H9 (cell line): ENCODE measurements around the gene SV2A. TPM values are rescaled to one million over a fixed set of nuclear protein-coding genes. Genes with fewer than 3 reads are reported as not detected.
A peak's percentile ranks its signal among the peaks of the same experiment; 100 is the strongest.

Experiments used
- DNase-seq: peaks from one replicate; pipeline ENCODE4 v3.0.0-alpha.2; 2017
- H2AFZ ChIP-seq: one replicate; pipeline ENCODE4 v1.6.1; 2013; ENCODE audit warnings: mild to moderate bottlenecking, low read length, control low read depth, moderate library complexity
- H2AK5ac ChIP-seq: 2 replicates; pipeline ENCODE4 v1.6.1; 2013; ENCODE audit warnings: low read length, control low read depth, mixed read lengths; ENCODE audit not compliant: insufficient read length
- H2BK120ac ChIP-seq: one replicate; pipeline ENCODE4 v1.6.1; 2013; ENCODE audit warnings: low read depth, mild to moderate bottlenecking, low read length, control low read depth, inconsistent platforms; ENCODE audit not compliant: poor library complexity, severe bottlenecking
- H2BK12ac ChIP-seq: 2 replicates; pipeline ENCODE4 v1.6.1; 2013; ENCODE audit warnings: low read length, control low read depth, mixed read lengths, low read depth; ENCODE audit not compliant: insufficient read length
- H2BK15ac ChIP-seq: 2 replicates; pipeline ENCODE4 v1.6.1; 2013; ENCODE audit warnings: low read depth, low read length, control low read depth
- H2BK20ac ChIP-seq: one replicate; pipeline ENCODE4 v1.6.1; 2013; ENCODE audit warnings: low read depth, mild to moderate bottlenecking, low read length, control low read depth, inconsistent platforms; ENCODE audit not compliant: poor library complexity, severe bottlenecking
- H2BK5ac ChIP-seq: 2 replicates; pipeline ENCODE4 v1.6.1; 2013; ENCODE audit warnings: low read length, control low read depth, mixed read lengths; ENCODE audit not compliant: insufficient read length
- H3K14ac ChIP-seq: 2 replicates; pipeline ENCODE4 v1.6.1; 2013; ENCODE audit warnings: low read length, control low read depth; ENCODE audit not compliant: insufficient read depth
- H3K18ac ChIP-seq: 2 replicates; pipeline ENCODE4 v1.6.1; 2013; ENCODE audit warnings: low read depth, mild to moderate bottlenecking, mixed read lengths, low read length, control low read depth; ENCODE audit not compliant: insufficient read length
- H3K23ac ChIP-seq: 2 replicates; pipeline ENCODE4 v1.6.1; 2013; ENCODE audit warnings: low read length, control low read depth, mixed read lengths, low read depth; ENCODE audit not compliant: insufficient read length
- H3K23me2 ChIP-seq: 2 replicates; pipeline ENCODE4 v1.6.1; 2013; ENCODE audit warnings: low read depth, mild to moderate bottlenecking, mixed read lengths, low read length, control low read depth; ENCODE audit not compliant: insufficient read length, poor library complexity, severe bottlenecking
- H3K27ac ChIP-seq: 2 replicates; pipeline ENCODE4 v1.5.1; 2013; ENCODE audit warnings: low read length, control low read depth, mixed read lengths, low read depth; ENCODE audit not compliant: insufficient read length
- H3K27me3 ChIP-seq: 2 replicates; pipeline ENCODE4 v1.6.1; 2013; ENCODE audit warnings: low read length, control low read depth, inconsistent platforms; ENCODE audit not compliant: insufficient read depth
- H3K4ac ChIP-seq: 2 replicates; pipeline ENCODE4 v1.6.1; 2013; ENCODE audit warnings: low read depth, mild to moderate bottlenecking, control low read depth, inconsistent platforms, low read length, moderate library complexity
- H3K4me1 ChIP-seq: 2 replicates; pipeline ENCODE4 v1.6.1; 2013; ENCODE audit warnings: low read length, control low read depth, inconsistent platforms; ENCODE audit not compliant: insufficient read depth
- H3K4me2 ChIP-seq: 2 replicates; pipeline ENCODE4 v1.6.1; 2013; ENCODE audit warnings: low read length, control low read depth, mixed read lengths; ENCODE audit not compliant: insufficient read length, insufficient read depth
- H3K56ac ChIP-seq: 2 replicates; pipeline ENCODE4 v1.6.1; 2013; ENCODE audit warnings: low read depth, mild to moderate bottlenecking, mixed read lengths, low read length, control low read depth; ENCODE audit not compliant: insufficient read length
- H3K79me1 ChIP-seq: 2 replicates; pipeline ENCODE4 v1.6.1; 2013; ENCODE audit warnings: low read depth, mild to moderate bottlenecking, moderate library complexity, low read length, control low read depth, inconsistent platforms; ENCODE audit not compliant: insufficient read depth, poor library complexity, severe bottlenecking
- H3K79me2 ChIP-seq: 2 replicates; pipeline ENCODE4 v1.6.1; 2013; ENCODE audit warnings: low read length, control low read depth, inconsistent platforms; ENCODE audit not compliant: insufficient read depth
- H3K9ac ChIP-seq: 2 replicates; pipeline ENCODE4 v1.6.1; 2013; ENCODE audit warnings: low read length, control low read depth, mixed read lengths; ENCODE audit not compliant: insufficient read length; ENCODE audit errors: extremely low read depth
- H3K9me3 ChIP-seq: one replicate; pipeline ENCODE4 v1.6.1; 2013; ENCODE audit warnings: low read depth, low read length, inconsistent platforms; ENCODE audit not compliant: control insufficient read depth
- H3T11ph ChIP-seq: one replicate; pipeline ENCODE4 v1.6.1; 2013; ENCODE audit warnings: mild to moderate bottlenecking, low read length, control low read depth, inconsistent platforms
- H4K20me1 ChIP-seq: one replicate; pipeline ENCODE4 v1.6.1; 2013; ENCODE audit not compliant: control insufficient read depth, insufficient read length, insufficient read depth
- H4K5ac ChIP-seq: 2 replicates; pipeline ENCODE4 v1.6.1; 2013; ENCODE audit warnings: low read depth, mild to moderate bottlenecking, mixed read lengths, low read length, control low read depth; ENCODE audit not compliant: insufficient read length
- H4K8ac ChIP-seq: replicated peaks from 2 replicates; pipeline ENCODE4 v1.6.1; 2013; ENCODE audit warnings: low read length, control low read depth, mixed read lengths, low read depth; ENCODE audit not compliant: insufficient read length
- H4K91ac ChIP-seq: 2 replicates; pipeline ENCODE4 v1.6.1; 2013; ENCODE audit warnings: low read depth, mild to moderate bottlenecking, moderate library complexity, mixed read lengths, low read length, control low read depth; ENCODE audit not compliant: insufficient read length
- H3K27ac Mint-ChIP-seq, 3 experiments: 2 replicates in 2 of 3; 3 replicates in 1 of 3; pipeline ENCODE4 v1.8.0; 2020 to 2021; ENCODE audit warnings: mixed read lengths in 3 of 3, mild to moderate bottlenecking in 1 of 3, moderate library complexity in 1 of 3
- H3K27me3 Mint-ChIP-seq: 2 replicates; pipeline ENCODE4 v1.8.0; 2021; ENCODE audit warnings: low read depth, mild to moderate bottlenecking, moderate library complexity, mixed read lengths
- H3K36me3 Mint-ChIP-seq, 3 experiments: 2 replicates in 2 of 3; 3 replicates in 1 of 3; pipeline ENCODE4 v1.8.0; 2020 to 2021; ENCODE audit warnings: low read depth in 3 of 3, mixed read lengths in 3 of 3; ENCODE audit not compliant: insufficient read depth in 1 of 3
- H3K4me1 Mint-ChIP-seq, 2 experiments: 2 replicates each; pipeline ENCODE4 v1.8.0; 2020; ENCODE audit warnings: mixed read lengths in 2 of 2
- H3K4me3 Mint-ChIP-seq, 2 experiments: 2 replicates in 1 of 2; 3 replicates in 1 of 2; pipeline ENCODE4 v1.8.0; 2020 to 2021; ENCODE audit warnings: mild to moderate bottlenecking in 2 of 2, mixed read lengths in 2 of 2, moderate library complexity in 1 of 2
- H3K9me3 Mint-ChIP-seq, 2 experiments: 2 replicates in 1 of 2; 3 replicates in 1 of 2; pipeline ENCODE4 v1.8.0; 2020; ENCODE audit warnings: mild to moderate bottlenecking in 2 of 2, mixed read lengths in 2 of 2, moderate library complexity in 1 of 2
- WGBS: extraction: QIAGEN DNeasy Blood & Tissue Kit; methylation state at CpG from one replicate; pipeline ENCODE4 v1.1.7; 2013; ENCODE audit warnings: missing lambda C conversion rate, low lambda C conversion rate, mixed read lengths; ENCODE audit not compliant: insufficient read length; ENCODE audit errors: extremely low coverage; 5-methylcytosine and 5-hydroxymethylcytosine counted together
- total RNA-seq: library from RNA; stranded (reverse); gene quantifications from 2 replicates; pipeline ENCODE4 v1.2.1, GENCODE V29; 2021
- TF ChIP-seq, protein P1 (sequence below): fragments of 200-600 bp; sonication (generic); conservative IDR thresholded peaks from 3 replicates; pipeline ENCODE4 v1.8.0; 2021; ENCODE audit warnings: antibody characterized with exemption, mild to moderate bottlenecking

Gene SV2A
- total RNA-seq, 1 experiment from 2014 or later = 42.4 TPM

DNA sequence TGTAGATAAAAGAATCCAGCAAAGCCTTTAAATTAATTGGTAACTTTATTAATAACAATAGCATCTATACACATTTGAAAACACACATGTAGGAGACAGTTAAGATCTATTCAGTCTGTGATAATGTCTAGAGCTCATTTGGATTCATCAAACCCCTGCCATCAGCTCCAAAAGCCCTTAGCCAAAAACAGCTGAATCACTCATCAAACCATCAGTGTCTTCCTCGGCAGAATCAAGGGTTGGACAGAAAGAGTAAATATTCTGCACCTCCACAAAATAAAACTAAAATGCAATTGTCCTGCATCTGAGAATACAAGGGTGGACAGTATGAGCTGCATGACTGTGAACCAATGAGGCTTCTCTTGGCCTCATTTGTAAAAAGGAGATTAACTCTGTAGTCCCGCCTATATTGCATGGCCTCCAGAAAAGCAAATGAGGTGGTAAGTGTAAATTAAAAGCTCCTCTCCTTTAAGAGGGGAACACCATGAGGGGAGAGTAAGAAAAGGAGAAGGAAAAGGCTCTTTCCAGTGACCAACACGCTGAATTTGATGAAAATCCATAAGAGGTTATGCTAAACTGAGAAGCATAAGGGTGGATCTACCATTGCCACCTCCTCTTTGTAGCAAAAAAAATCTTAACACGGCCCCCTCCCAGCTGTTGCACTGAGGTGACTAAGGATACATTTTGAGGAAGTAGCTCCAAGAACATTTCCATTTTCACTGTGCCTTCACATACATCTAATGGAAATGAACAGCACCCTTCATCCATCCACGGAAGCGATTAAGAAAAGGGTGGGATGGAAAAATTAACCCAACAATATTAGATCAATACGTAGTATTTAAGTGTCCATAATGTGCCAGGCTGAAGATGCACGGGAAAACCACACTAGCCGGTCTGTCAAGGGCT is 33.0 kb downstream of the SV2A start:
- Histone ChIP-seq H2BK12ac (no peak overlapping the region), H3K27ac (peak overlapping the region; percentile 87), H3K9ac (peak overlapping the region; percentile 95), H3K18ac (peak overlapping the region; percentile 51), H2BK15ac (no peak overlapping the region), H3K14ac (no peak overlapping the region), H3K4me1 (peaks cover 3% of the 10 kb centered on the region; the same call in 1 of the 2 replicates), H3K4ac (no peak overlapping the region), H3K23ac (no peak overlapping the region), H4K5ac (no peak overlapping the region), H3K79me2 (no peaks in the 10 kb centered on the region), H3K23me2 (peaks cover 24% of the 10 kb centered on the region), H3K4me2 (peak overlapping the region; percentile 100), H4K8ac (no peak overlapping the region), H3K56ac (no peak overlapping the region), H4K20me1 (no peaks in the 10 kb centered on the region), H2BK20ac (no peak overlapping the region), H4K91ac (no peak overlapping the region), H2AFZ (no peak overlapping the region), H2BK120ac (no peak overlapping the region), H3T11ph (no peak overlapping the region), H3K27me3 (no peaks in the 10 kb centered on the region), H2BK5ac (no peak overlapping the region), H3K79me1 (no peaks in the 10 kb centered on the region), H3K9me3 (no peaks in the 10 kb centered on the region), H2AK5ac (no peak overlapping the region)
- H3K27ac Mint-ChIP-seq = no peak overlapping the region
- no peak overlapping the region for H3K4me3 Mint-ChIP-seq
- no peaks in the 10 kb centered on the region for H3K9me3 Mint-ChIP-seq
- no CpG with 5 or more reads among the region's 9 CpGs for WGBS
- H3K36me3 Mint-ChIP-seq = no peaks in the 10 kb centered on the region
- H3K27me3 Mint-ChIP-seq = no peaks in the 10 kb centered on the region
- H3K4me1 Mint-ChIP-seq = peaks cover 2 to 5% of the 10 kb centered on the region in 2 experiments; a peak in 3 of 4 replicates
- DNase-seq = no peak
- TF ChIP-seq, protein P1, sequence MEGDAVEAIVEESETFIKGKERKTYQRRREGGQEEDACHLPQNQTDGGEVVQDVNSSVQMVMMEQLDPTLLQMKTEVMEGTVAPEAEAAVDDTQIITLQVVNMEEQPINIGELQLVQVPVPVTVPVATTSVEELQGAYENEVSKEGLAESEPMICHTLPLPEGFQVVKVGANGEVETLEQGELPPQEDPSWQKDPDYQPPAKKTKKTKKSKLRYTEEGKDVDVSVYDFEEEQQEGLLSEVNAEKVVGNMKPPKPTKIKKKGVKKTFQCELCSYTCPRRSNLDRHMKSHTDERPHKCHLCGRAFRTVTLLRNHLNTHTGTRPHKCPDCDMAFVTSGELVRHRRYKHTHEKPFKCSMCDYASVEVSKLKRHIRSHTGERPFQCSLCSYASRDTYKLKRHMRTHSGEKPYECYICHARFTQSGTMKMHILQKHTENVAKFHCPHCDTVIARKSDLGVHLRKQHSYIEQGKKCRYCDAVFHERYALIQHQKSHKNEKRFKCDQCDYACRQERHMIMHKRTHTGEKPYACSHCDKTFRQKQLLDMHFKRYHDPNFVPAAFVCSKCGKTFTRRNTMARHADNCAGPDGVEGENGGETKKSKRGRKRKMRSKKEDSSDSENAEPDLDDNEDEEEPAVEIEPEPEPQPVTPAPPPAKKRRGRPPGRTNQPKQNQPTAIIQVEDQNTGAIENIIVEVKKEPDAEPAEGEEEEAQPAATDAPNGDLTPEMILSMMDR = no peak
